DMS 273 (cell line): ENCODE data around the gene SP3.
A peak's percentile ranks its signal among the peaks of the same experiment; 100 is the strongest.

ENCODE experiments used
- DNase-seq: peaks from one replicate; lab custom pipeline; 2025; ENCODE audit not compliant: unreplicated experiment; lab: John Stamatoyannopoulos, UW

The SP3 gene

GRCh38 chr2:173965372-173966025 lies at the start of gene SP3:
TSS of gene SP3 (minus strand) at chr2:173965373. CDS start at chr2:173965171, 202 bp downstream.
- DNase-seq, result peak; percentile 98

DNA sequence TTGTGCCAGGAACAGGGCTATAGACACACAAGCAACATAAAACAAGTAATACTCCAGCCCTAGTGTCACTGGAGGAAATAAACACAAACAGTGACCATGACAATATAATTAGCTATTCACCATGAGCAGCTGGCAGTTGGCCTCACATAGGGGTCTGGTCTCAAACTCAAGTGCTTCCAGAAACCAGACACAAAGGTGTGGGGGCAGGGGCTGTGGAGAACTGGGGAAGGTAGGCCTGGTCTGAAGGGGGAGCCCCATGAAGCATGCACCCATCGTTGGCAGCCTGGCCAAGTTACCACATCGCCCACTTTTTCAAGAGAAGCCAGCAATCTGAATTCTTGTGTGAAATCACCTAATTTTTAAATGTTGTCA lies 49.5 kb upstream of the SP3 start:
- peak; percentile 14 for DNase-seq

- no peak for DNase-seq
Observed at GRCh38 chr2:174014011-174014698, 49.0 kb upstream of the SP3 start.

DNA sequence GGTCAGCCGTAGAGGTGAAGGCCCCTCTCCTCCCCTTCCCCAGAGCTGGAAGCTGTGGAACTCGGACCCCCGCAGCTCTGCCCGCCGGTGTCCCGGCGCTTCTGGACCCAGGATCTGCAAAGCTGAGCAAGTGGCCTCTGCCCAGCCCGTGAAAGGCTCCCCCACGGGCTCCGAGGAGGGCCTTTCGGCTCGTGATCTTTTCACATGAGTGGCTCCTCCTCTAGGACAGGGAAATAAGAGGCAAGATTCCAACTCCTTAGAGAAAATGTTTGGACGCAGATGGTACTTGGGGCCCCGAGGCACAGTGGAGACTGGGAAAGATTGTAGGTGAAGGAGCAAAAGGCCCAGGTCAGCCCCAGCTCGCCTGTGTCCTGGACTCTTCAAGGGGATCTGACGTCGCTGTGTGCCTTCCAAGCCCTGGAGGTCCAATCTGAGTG lies 48.2 kb upstream of the SP3 start:
- no peak for DNase-seq

DNA sequence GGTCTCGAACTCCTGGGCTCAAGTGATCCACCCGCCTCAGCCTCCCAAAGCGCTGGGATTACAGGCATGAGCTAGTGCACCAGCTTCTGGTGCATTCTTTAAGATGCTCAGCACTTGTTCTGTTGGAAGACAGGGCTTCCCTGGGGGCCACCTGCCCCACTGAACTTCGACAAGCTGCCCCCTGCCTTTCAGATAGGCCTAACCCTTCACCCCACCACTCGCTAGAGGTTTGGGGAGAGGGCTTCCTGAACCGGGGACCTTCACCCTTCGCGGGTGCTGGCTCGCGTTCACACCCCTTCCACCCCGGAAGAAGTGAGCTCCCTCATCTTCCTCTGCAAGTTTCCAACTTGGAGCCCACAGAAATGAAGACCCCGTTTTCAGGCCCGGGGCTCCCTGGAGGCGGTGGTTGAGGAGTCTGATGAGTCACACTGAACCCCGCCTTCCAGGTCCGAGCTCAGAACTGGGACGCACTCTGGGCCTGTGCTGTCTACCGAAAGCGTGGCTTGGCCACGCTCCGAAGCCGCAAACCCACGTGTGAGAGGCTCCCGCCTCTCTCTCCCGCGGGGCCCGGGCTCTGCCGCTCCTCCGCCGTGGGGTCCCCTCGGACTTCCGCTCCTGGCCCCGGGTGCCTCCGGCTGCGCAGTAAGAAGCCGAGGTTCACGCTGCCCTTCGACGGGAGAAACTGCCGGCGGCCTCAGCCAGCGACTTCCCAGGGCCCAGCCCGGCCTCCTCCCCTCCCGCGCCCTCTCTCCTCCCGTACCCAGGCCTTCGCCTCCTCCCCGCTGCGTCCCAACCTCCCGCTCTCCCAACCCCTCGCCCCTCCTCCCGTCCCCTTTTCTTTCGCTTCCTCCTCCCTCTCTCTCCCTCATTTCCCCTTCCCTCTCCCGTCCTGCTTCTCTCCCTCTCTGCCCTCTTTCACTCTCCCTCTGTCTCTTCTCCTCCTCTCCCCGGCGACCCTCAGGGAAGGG lies 47.5 kb upstream of the SP3 start:
- DNase-seq, result no peak

GRCh38 chr2:174011796-174012195 lies 46.6 kb upstream of the SP3 start:
- DNase-seq, result no peak

- DNase-seq, result no peak
Observed at GRCh38 chr2:174011173-174011572, 46.0 kb upstream of the SP3 start.

- no peak for DNase-seq
Observed at GRCh38 chr2:174009488-174010223, 44.5 kb upstream of the SP3 start.

- no peak for DNase-seq
Observed at GRCh38 chr2:174008720-174009119, 43.5 kb upstream of the SP3 start.

GRCh38 chr2:174007010-174007409 lies 41.8 kb upstream of the SP3 start:
- DNase-seq, result no peak

- DNase-seq, result no peak
Observed at GRCh38 chr2:174005801-174006419, 40.7 kb upstream of the SP3 start.

- DNase-seq, result no peak
Observed at GRCh38 chr2:174004905-174005605, 39.9 kb upstream of the SP3 start.

DNA sequence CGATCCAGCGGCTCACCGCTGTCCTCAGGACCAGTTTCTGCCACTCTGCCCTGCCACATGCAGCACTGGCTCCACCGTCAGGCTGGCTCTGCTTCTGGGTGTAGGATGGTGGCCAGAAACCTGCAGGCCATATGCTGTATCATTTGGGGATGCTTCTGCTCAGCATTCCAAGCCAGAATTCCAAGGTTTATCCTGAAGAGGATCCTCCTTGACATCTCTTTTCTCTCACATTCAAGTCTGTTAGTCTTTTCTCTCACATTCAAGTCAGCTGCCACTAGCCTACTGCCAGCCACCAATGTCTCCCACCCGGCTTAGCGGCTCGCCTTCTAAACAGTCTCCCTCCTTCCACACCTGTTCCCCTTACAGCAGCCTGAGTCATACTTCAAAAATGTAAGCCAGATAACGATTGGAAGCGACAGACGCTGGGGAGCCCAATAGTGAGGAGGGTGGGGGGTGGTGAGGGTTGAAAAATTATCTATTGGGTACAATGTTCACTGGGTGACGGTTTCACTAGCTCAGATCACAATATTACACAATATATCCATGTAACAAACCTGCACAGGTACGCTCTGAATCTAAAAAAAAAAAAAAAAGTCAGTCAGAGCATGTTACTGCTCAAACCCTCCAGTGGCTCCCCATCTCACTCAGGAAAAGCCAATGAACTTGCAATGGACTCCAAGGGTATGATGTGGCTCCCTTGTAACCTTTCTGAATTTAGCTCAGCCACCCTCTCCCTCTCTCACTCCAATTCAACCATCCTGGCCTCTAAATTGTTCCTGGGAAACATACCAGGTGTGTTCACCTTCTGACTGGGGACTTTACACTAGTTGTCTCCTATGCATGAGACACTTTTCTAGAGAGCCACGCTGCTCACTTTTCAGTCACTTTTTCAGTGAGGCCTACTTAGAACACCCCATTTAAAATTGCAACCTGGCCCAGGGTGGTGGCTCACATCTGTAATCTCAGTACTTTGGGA lies 38.8 kb upstream of the SP3 start:
- DNase-seq, result peak; percentile 70

DNA sequence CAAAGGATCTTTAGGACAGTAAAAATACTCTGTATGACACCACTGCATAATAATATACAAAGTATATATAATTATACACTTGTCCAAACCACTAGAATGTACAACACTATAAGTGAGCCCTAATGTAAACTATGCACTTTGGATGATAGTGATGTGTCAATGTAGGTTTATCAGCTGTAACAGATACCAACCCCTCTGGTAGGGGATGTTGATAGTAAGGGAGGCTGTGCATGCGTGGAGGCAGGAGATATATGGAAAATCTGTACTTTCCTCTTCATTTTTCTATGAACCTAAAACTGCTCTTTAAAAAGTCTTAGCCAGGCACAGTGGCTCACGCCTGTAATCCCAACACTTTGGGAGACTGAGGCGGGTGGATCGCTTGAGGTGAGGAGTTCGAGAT lies 37.5 kb upstream of the SP3 start:
- no peak for DNase-seq

GRCh38 chr2:174001107-174001506 lies 35.9 kb upstream of the SP3 start:
- DNase-seq, result no peak

GRCh38 chr2:173999724-174000123 lies 34.6 kb upstream of the SP3 start:
- no peak for DNase-seq

DNA sequence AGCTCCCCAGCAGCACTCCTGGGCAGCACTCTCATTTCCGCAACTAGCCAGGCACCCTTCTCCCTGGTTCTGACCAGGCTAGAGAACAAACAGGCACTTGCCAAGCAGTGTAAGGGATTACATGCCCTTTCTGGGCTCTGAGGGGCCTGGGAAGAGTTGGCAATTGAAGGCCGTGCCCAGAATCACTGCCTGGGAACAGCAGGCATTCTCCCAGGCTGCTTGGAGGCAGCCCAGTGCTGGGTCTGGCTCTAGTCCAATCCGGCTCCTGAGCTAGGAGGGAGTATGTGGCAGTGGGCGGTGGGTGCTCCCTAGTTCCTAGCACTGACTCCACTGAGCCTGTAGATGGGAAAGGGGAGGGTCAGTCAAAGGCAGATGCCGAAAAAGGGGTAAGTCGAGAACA lies 34.1 kb upstream of the SP3 start:
- peak; percentile 52 for DNase-seq

DNA sequence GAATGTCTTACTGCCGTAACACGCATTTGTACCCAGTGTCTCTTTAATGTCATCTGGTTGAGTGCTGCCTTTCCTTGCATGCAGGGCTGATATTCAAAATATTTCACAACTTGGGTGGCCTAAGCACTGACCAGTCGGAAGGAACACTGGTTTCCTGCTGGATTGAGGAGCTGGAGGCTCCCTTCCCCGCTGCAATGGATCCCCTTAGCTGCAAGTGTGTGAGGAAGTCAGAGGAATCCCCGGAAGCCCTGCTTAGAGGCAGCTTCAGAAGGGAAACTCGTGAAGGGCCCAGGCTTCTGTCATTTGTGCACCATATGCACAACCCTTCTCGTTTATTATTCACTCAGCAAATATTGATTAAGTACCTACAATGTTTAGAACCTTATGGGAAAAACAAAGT lies 33.2 kb upstream of the SP3 start:
- DNase-seq, result no peak

DNA sequence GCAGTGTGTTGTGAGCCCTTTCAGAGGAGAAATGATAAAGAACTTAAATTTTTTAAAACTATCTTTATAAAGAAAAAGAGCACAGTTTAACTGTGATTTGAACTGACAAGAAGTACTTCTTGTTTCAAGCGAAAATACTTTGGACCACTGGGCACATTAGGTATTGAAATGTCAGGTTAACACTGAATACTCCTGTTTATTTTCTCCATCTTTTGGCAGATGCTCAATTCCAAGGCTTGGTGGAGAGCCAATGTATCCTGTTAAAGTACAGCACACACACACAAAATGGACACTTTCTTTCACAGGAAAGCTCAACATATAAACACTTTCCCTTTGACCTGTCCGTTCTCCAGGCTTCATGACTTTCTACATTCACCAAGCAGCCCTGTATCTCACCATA lies 32.6 kb upstream of the SP3 start:
- DNase-seq, result peak; percentile 61
